Retinal pigment epithelial cell (primary cell): ENCODE results near the gene VWA5B1.
"Not testable (repeated sequence)": the region's sequence is repeated elsewhere in the genome, so short reads cannot be mapped to it uniquely, and the experiment has no call there.

ENCODE experiments used
- DNase-seq: peaks from one replicate; pipeline ENCODE4 v3.0.0-alpha.2; 2010; ENCODE audit warnings: low read depth
- H3K4me3 ChIP-seq: 2 replicates; pipeline ENCODE4 v1.5.1; 2011; ENCODE audit warnings: mild to moderate bottlenecking, low read length, control low read depth, moderate library complexity
- CTCF ChIP-seq: conservative IDR thresholded peaks from 2 replicates; pipeline ENCODE4 v1.5.1; 2011; ENCODE audit warnings: low read depth, low read length, control low read depth, inconsistent platforms

Gene VWA5B1

DNA sequence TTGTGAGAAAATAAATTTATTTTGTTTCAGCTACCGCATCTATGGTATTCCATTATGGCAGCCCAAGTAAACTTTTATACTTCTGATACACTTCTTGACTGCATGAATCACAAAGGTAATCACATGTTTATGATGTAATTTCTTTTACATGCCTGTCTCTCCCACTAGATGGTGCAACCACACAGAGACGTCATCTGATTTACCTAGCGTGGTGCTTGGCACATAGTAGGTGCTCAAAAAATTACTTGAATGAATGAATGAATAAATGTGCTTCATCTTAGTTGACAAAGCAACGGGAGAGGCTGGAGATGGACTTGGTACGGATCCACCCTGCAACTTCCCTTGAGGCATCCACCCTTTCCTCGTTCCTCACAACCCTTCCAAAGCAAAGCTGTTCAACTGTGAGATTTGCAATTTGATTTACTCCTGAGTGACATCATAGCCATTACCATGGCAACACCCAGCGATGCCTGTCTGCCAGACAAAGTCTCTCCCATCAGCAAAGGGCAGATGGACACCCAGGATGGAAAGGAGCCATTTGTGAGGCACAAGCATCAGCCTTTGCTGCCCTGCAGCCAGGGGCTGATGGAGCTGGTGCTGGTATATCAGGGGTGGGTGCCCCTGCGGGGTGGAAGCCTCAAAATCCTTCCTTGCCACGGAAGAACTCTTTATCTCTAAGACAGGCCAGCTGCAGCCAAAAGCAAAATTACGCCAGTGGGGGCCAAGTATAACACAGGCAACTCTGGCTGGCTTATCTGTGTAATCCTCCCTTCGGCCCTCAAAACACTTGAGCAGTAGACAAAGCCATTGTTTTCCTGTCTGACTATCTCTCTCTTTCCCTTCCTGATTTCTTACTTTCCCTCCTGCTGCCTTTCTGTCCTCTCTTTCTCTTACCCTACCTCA lies 18.9 kb upstream of the VWA5B1 start:
- no peak for DNase-seq
- H3K4me3 ChIP-seq = no peak overlapping the region
- TF ChIP-seq CTCF = peak; percentile 5

GRCh38 chr1:20273716-20274115 lies 17.0 kb upstream of the VWA5B1 start:
- DNase-seq = not testable (repeated sequence)

GRCh38 chr1:20275319-20275925 lies 15.3 kb upstream of the VWA5B1 start:
- DNase-seq = no peak
- no peak for TF ChIP-seq CTCF
- H3K4me3 ChIP-seq = no peak overlapping the region

More at GRCh38 chr1:20273716-20274115, 17.0 kb upstream of the VWA5B1 start:
- H3K4me3 ChIP-seq = not testable (repeated sequence)

DNA sequence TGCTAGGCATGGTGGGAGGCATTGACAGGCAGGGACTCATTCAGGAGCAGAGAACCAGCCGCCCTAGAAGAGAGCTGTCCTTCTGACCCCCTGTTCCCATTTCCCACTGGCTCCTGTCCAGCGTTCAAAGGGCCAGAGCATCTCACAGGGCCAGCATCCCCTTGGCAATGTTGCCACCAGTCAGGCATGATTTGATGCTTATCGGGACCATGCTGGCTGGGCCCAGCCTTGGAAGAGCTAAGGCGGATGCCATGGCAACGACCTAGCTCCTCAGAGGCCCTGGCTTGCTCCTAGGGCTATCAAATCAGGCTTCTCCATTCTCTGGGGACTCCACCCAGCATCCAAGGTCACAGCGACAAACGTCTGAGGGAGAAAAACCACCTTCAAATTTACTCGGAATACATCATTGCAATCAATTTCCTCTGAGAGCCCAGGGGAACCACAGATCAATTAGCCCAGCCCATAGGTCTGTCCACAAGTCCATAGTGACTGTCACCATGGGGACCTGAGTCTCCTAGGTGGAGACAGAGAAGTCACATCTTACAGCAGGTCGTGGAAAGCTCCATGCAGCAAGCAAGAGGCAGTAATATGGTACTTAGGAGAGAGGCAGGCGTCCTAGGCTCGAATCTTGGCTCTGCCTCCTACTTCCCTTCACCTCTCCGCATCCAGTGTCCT lies 14.1 kb upstream of the VWA5B1 start:
- H3K4me3 ChIP-seq = no peak overlapping the region
- no peak for DNase-seq
- TF ChIP-seq CTCF = no peak

DNA sequence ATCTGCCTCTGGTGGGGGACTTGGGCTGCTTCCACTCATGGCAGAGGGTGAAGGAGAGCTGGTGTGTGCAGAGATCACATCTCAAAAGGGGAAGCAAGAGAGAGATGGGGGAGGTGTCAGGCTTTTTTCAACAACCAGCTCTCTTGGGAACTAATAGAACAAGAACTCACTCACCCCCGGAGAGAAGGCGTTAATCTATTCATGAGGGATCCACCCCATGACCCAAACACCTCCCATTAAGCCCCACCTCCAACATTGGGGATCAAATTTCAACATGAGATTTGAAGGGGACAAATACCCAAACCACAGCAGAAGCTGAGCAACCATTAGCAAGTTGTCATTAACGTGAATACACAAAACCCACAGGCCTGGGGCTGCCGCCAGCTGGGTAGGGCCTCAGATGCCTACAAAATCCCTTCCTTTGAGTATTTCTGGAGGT lies 12.0 kb upstream of the VWA5B1 start:
- no peak for TF ChIP-seq CTCF
- no peak for DNase-seq
- H3K4me3 ChIP-seq = no peak overlapping the region

DNA sequence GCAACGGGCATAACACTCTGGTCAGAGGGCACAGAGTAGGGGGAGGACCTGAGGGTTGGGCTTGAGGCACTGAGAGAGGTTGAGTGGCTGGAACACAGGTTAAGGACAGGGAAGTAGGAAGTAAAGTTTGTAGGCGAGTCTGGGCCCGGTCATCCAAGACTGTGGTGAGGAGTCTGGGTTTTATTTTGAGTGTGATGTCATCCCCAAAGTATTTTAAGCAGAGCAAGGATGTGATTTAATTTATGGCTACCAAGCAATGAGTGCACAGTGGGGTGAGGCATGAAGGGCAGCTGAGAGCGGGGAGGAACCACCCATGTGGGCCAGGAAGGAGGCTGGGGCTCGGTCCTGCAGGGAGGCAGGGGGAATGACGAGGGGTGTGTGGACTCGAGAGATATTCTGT lies 11.2 kb upstream of the VWA5B1 start:
- no peak overlapping the region for H3K4me3 ChIP-seq
- DNase-seq = peak; percentile 27
- no peak for TF ChIP-seq CTCF

DNA sequence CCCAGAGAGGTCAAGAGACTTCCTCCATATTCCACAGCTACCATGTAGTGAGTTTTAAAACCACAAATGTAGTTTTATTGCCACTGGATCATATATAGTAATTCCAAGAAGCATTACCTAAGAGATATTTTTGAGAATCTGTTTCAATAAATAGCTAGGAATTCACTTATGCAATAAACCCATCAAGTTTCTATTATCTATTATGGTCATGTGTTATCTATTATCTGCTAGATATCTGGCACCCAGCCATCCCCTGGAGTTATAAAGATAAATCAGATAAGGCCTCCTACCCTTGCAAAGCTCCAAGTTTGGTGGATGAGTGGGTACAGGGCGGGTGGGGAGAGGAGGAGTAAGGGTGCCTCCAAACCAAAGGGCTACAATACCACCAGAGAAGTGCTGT lies 10.3 kb upstream of the VWA5B1 start:
- no peak for DNase-seq
- no peak overlapping the region for H3K4me3 ChIP-seq
- no peak for TF ChIP-seq CTCF
